Activated CD4-positive, alpha-beta T cell treated with anti-CD3 and anti-CD28 coated beads, Interleukin-2, amount 50 U/mL, for 16 hours (primary cell): ENCODE results near the gene FAM13C.

Source experiments
- DNase-seq: peaks from one replicate; pipeline ENCODE4 v3.0.0-alpha.2; 2020

FAM13C gene

DNA sequence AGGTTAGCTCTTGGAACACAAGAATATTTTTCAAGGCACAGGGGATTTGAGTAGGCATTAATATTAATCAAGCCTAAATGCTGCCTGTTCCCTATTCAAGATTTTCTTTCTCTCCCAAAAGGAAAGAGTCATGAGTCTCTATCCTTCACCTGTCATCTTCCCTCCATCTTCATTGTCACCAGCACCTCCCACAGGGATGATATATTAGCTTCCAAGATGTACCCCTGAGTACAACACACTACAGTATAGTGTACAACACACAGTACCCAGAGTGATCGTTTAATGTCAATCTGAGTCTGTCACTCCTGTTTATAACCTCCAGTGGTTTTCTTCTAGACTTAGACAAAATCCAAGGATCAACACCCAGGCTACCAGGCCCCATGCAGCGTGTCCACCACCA lies 50.1 kb downstream of the FAM13C start:
- DNase-seq, result no peak

DNA sequence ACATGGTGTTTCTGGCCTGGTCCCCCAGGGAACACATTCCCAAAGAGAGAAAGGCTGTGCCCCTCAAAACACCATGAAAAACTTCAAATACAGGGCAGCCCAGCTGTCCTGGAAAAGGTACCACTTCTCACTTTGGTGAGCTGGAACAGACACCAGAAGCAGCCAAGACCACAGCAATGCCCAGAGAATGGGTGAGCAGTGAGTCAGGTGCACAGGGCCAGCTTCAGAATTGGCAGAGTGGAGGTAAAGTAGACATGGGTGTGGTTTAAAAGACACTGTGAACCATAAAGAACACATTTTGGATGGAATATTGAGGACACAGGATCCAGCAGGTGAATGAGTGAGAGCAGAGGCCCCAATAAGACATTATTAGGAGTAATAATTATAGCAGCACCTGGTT lies 51.3 kb downstream of the FAM13C start:
- DNase-seq, result no peak

DNA sequence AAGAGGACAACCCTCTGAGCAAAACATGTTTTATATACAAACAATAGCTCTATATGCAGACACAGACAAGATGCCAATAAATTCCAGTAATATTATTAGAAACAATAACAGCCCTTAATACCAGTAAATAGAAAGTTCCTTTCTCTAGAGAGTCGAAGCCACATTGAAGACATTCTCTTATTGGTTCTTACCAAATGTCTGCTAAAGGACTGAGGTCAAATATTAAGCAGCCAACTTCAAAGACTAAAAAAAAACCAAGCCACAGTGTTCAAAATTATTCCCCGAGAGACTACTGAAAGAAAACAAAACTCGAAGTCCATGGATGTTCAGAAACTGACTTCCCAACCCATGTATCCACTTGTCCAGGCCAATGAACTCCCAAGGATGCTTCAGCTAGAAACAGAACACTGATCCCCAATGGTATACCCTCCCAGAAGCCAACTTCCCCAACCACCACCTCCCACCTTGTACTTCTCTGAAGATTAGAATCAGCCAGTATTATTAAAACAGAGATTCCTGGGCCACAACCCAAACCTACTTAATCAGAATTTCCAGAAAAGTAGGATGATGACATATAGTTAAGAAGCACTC lies 51.9 kb downstream of the FAM13C start:
- DNase-seq, result no peak

DNA sequence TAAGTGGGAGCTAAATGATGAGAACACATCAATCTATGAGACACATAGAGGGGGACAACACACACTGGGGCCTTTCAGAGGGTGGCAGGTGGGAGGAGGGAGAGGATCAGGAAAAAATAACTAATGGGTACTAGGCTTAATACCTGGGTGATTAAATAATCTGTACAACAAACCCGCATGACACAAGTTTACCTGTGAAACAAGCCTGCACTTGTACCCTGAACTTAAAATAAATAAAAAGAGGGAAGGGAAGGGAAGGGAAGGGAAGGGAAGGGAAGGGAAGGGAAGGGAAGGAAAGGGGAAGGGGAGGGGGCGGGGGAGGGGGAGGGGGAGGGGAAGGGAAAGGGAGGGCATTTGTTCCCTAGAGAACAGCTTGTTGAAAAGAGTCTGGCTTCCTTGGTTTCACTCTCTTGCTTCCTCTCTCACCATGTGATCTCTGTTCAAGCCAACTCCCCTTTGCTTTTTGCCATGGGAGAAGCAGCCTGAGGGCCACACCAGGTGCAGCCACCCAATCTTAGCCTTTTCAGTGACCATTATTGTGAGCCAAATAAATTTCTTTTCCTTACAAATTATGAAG lies 57.7 kb downstream of the FAM13C start:
- DNase-seq, result no peak

DNA sequence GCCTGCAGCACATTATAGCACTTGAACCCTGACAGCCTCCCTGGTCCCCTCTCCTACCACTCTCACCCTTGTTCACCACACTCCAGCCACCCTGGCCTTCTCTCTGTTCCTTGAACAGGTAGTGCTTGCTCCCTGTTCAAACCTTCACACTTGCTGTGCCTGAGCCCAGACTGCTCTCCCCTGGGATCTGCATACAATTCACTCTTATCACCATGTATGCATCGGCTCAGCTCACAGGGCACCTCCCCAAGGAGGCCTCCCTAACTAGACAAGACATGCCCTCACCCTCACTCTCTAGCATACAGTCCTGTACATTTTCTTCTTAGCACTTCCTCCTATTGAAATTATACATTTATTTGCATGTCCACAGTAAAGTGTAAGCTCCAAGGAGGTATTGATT lies 59.3 kb downstream of the FAM13C start:
- DNase-seq, result no peak

DNA sequence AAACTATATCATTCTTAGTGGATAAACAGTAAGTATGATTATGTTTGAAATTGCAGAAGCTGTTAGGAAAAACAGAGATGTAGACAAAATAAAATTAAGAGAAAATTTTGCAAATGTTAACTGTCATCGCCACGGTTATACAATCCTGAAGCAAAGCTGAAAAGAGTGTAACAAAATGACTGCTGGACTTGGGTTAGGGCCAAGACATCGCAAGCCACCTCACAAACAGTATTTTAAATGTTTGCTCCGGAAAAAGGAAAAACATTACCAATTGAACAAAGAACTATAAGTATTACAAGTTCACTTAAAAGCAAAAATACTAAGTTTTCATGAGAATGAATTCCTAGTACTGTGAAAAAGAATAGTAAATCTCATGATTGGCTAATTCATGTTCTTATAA lies 60.0 kb downstream of the FAM13C start:
- DNase-seq, result no peak

DNA sequence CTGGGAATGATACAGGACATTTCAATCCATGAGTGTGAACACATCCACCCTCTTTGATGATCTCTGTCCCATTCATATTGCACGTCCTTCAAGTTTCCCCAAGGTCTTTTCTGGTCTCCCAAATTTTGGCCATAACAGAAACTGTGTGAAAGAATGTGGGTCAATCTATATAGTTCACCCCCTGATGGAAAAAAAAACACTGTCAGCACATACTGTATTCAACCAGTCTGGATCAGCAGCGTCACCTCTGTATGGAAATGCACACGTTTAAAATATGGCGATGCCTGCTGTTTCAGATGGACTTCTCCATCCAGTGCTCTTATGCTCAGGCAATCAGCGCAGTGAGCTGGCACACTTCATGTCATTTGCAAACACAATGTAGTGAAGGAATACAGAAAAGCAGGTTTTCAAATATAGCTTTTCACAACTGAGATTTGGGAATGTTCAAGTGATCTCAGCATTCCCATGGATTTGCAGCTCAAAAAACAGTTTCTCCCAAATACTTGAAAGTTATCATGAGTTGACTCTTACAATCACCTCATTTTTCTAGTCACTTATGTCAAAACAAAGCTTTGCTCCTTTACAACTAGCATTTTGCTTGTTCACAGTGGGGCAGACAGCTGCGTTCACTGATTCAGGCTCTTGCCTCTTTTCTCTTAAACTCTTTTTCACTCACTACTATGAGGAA lies 61.1 kb downstream of the FAM13C start:
- no peak for DNase-seq

DNA sequence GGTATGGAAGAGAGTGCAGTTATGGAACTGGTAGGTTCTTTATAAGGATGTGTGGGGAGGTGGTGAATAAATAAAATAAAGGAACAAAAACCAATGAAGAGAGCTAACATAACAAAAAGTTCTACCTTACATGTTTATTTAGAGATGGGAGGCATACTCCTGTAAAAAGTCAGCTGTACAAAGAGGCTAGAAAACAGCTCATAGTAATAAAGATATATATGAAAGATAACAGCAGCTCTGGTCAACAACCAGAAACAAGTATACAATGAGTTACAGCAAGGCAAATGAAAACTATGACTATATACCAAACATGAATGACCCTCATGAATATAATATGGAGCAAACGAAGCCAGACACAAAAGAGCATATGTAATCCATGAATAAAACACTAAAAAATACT lies 62.0 kb downstream of the FAM13C start:
- DNase-seq, result no peak

DNA sequence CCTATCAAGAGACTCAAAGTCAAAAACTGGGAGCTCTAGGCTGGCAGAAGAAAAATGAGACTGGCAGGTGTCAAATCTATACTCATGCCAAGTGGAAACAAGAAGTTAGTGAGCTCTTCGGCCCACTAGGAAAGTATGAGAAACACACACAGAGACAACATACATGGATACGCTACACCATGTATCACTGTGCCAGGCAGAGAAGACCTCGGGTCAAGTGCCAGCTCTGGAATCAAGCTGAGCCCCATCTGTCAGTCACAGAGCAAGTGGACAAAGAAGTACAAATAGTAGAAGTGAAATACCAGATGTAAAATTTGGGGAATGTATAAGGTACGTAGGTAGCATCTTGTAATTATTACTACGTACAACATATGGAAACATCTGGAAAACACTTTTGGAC lies 62.4 kb downstream of the FAM13C start:
- no peak for DNase-seq

DNA sequence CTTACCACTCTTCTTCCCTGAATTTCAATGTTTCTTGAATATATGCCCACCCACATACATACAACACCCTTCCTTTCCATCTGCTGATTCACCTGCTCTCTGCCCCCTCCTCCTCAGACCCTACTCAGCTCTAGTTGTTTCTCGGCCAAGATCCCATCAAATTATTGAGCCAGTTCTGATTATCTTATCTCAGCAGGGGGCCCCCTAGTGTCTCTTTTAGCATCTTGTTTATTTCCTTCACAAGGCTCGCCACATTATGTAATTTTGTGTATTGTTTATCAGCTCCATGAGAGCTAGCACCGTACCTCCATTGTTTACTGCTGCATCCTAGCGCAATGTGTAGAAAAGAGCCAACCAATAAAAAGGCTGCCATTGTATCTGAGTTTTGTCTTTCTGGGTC lies 71.9 kb downstream of the FAM13C start:
- no peak for DNase-seq

DNA sequence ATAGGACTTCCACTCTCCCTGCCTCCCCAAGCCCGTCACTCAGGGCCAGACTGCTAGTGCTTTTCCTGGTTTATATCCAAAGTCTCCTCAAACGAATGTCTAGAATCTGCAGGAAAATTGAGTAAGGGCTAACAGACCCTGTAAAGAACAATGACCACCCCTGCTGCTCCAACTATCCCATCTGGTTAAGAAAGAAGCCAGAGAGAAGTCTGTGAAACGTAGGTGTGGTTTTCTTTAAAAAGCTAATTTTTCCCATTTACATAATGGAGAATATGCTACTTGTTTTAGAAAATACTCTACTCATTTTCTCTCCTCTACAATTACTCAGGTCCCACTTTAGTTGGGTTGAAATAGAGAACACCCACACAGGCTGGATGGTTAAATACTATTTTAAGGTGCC lies 72.5 kb downstream of the FAM13C start:
- DNase-seq, result no peak

DNA sequence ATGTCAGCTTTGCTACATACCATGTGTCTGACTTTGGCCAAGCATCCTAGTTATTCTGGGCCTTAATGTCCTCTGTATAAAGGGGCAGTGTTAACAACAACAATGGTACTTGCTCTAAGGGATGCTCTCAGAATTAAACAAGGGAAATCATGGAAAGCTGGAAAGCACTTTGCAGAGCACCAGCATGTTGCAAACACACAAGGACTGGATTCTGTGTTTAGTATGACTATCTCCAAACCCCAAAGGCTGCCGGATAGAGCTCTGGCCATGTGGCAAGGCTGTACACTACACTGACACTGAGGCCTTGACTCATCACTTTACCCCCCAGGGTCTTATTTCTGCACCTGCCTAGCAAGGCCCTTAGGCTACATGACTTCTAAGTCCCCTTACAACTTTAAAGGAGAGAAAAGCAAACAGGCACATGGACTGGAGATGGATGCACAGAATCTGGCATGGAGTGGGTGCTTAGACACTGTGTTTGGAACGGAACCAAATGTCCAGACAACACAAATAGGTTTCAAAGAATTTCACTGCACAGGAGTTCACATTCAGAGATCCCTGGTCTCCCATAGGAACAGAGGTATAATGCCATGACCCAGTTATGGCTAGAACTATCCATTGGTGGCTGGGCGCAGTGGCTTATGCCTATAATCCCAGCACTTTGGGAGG lies 74.6 kb downstream of the FAM13C start:
- DNase-seq, result no peak

DNA sequence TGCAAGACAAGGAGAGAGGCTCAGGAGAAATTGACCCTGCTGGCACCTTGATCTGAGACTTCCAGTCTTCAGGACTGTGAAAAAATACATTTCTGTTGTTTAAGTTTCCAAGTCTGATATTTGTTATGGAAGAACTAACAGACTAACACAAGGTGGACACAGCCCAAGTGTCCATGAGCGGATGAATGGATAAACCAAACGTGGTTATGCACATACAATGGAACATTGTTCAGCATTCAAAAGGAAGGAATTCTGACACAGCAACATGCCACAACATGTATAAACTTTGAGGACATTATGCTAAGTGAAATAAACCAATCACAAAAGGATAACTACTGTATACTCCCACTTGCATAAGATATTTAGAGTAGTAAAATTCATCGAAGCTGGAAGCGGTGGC lies 76.5 kb downstream of the FAM13C start:
- no peak for DNase-seq

DNA sequence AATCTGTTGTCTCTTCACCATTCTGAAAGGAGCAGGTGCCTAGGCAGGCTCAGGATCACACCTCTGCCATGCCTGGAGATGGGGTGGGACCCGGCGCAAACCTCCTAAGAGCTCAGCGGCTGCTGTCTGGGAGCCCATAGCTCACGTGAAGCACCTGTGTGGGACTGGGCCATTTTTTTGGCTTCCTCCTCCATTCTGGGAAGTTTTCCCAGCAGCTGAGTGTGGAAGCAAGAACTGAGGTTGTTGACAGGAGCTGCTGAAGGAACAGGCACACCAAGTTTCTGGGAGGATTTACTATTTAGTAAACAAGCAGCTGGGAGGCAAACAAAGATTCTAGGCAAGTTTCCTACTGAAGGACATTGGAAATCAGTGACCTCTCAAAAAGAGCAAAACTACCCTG lies 77.3 kb downstream of the FAM13C start:
- no peak for DNase-seq

DNA sequence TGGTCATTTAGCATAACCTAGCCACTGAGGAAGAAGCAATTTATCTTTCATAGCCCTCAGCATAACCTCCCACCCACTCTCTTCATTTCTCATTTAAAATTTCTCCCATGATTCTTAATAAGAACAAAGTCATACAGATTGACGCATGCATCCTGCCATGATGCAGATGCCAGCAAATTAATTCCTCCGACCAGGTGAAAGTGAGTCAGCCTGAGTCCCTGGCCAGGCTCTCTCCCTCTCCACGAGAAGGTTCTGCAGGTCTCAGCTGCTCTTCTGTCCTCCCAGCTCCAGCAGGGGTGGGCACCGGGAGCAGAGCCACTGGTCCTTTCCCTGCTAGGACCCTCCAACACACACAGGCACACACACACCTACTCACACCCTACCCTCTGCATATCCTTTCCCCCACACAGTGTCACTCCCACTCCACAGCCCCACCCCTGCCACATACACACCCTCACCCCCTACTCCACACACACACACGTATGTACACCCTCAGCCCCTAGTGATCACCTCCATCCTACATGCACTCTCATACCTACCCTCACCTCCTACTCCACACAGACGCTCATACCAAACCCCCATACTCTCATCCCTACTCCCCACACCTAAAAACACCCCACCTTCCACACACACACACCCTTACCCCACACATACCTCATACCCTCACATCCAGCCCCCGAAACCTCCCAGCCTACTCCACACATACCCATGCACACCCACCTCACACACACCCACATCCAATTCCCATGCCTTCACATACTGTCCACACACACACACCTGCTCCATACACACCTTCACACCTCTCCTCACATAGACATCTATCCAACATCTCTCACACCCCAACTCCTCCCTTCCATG lies 78.0 kb downstream of the FAM13C start:
- DNase-seq, result no peak

DNA sequence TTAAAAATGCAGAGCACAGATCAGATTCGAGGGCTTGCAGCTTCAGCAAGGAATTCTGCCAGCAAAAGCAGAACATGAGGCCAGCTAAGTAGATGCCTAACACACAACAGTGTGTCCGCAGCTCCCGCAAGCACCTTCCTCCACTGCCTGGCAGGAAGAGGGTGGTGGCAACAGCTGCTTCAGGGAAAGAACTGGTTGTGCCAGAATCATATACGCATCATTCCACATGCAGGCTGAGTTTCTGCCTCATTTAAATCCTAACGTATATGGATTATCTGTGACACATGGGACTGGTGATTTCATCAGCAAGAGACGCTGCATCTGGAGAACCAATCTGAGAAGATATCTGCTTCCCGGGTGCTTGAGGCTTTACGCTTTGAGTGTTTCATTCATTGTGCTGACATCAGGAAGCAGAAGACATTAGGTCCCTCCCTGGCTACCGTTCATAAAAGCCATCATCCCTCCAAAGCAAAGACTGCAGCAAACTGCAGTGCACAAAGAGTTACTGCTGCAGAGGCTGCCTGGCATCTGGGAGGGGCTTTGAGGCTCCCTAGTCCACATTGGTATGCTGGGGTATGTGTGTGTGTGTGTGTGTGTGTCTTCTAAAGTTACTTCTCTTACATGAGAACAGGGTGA lies 78.8 kb downstream of the FAM13C start:
- no peak for DNase-seq

DNA sequence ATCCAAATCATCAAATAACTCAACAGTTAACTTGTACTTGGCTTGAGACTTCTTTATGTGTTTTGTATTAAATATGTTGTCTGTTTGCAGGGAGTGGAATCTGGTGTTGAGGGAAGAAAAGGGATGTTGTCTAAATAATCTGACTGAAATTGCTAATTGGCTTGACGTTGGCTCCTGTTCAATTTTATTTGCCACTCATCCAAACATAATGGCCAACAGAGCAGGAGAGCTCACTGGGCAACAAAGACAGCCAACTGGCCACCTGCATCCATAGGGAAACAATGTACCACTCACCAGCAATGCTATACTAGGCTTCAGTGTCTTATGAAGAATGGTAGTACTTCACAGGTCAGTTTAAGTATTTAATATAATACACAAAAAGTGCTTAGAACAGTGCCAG lies 80.5 kb downstream of the FAM13C start:
- DNase-seq, result no peak

DNA sequence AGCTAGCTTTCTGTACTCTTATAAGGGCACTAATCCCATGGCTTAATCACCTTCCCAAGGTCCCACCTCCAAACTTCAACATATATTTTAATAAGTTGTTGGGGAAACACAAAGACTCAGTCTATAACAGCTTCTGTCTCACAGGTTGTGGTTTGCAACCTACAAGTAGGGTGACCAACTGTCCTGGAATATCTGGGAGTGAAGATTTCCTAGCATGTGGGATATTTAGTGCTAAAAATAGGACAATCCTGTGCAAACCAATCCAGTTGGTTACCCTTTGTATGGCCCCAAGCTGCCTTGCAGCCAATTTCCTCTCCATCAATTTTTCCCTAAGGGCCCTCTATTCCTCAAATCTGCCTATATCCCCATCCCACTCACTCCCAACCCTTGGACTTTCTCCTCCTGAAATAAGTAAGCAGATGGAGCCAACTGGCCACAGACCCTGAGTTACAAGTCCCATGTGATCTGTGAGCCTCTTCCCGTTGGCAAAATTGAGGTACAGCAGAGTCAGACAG lies 82.3 kb downstream of the FAM13C start:
- no peak for DNase-seq

DNA sequence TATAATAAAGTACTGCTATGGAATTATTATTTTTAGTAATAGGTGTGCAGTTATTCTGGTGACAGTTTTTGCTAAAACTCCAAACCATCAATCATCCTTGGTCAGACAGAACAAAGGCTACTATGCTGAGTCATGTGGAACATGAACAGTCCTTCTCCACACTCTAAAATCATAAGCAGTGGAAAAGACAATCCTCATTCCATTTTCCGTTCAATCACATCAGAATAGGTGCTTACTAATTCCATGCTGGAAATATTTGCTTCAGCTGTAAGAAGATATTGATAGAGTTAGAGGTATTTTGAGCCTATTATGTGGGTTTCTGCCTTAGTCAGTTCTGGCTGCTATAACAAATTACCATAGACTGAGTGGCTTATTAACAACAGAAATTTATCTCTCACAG lies 82.9 kb downstream of the FAM13C start:
- DNase-seq, result no peak

DNA sequence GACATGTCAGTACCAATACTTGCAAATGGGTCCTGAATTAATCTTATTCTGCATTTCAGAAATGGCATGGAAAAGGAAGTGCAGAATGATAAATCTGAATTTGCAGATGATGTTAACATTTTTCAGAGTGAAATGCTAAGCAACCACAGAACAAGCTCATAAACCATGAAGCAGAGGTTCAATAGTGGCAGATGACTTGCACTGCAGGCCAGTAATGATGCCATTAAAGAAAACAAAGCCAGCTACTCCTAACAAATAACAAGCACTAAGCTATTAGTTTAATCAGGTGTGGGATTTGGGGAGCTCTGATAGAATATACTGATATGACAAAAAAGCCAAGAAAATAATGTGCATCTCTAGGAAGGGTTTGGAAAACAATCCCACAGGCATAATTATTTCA lies 85.4 kb downstream of the FAM13C start:
- DNase-seq, result no peak

DNA sequence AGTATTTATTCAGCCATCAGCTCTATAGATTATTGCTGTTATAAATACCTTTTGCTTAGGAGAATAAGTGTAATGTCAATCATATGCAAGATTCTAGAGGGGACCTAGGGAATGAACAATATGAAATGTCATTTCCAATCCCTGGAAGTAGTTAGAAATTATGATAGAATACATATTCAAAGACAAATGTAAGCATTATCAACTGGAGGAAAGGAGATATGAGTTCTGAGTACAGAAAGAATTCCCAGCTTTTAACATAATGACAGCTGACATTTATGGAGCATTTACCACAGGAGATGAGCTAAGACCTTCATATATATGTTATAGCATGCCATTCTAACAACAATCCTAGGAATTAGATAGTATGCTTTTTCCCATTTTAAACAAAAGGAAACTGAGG lies 86.2 kb downstream of the FAM13C start:
- no peak for DNase-seq

DNA sequence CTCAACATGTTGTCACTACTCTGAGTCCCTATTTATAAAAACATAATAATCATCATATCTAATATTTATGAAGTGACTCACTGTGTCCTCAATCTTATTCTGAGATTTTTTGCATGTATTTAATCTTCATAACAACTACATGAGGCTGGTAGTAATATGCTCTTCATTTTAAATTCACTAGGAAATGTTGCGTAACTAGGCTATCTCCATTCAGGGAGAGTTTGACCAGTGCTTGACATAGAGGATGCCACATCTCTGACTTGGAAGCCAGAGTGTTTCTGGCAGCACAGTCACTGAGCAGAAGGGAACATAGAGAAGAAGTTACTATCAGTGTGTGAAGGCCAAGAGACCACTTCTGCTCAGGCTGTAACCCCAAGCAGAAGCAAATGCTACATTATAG lies 88.9 kb downstream of the FAM13C start:
- no peak for DNase-seq

DNA sequence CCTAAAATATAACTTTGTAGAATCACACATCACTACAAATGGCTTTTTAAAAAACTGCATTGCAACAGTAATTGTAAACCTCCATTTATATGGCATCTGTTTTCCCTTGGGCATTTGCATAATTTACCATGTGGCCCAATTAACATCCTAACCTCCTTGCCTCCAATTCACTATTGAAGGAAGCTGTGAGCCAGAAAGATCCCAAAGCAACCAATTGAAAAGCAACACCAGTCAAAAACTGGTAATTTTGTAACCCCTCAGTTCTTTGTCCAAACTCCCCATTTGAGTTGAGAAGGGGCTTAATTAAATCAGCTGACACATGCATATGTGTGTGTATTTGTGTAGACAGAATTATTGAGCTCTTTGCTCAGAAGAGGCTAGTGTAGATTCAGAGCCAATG lies 90.3 kb downstream of the FAM13C start:
- DNase-seq, result no peak
